Left renal pelvis (tissue), 4 donors: ENCODE measurements around the gene ZNF644. TPM values are rescaled to one million over a fixed set of nuclear protein-coding genes. Genes with fewer than 3 reads are reported as not detected.

ENCODE experiments used
- DNase-seq, 4 donors: peaks; one replicate each; pipeline ENCODE4 v3.0.0-alpha.2; 2013; ENCODE audit warnings: low read depth in 4 of 4, low spot score in 3 of 4
- polyA plus RNA-seq, 4 donors: library from polyadenylated mRNA; unstranded; fragments of 120-200 nt; gene quantifications; one replicate each; pipeline ENCODE4 v1.2.1, GENCODE V29; 2013; ENCODE audit not compliant: insufficient read length in 4 of 4

ZNF644 gene
- polyA plus RNA-seq, 4 donors: 56.0 to 92.6 (median 65.2) TPM

GRCh38 chr1:91024481-91025119, 2.8 kb upstream of the ZNF644 start:
- DNase-seq: no peak

GRCh38 chr1:91022518-91022929, 689 bp upstream of the ZNF644 start:
- DNase-seq: no peak

- peak; percentile 59 to 64 (median 64) for DNase-seq
Measured at GRCh38 chr1:91020967-91021685, 709 bp downstream of the ZNF644 start.

GRCh38 chr1:91020486-91020885, 1.3 kb downstream of the ZNF644 start:
- no peak for DNase-seq

- no peak for DNase-seq
Measured at GRCh38 chr1:91018006-91018405, 3.8 kb downstream of the ZNF644 start.

- DNase-seq: no peak
Measured at GRCh38 chr1:91015794-91016550, 5.9 kb downstream of the ZNF644 start.

- DNase-seq: no peak
Measured at GRCh38 chr1:91015358-91015780, 6.5 kb downstream of the ZNF644 start.

- no peak for DNase-seq
Measured at GRCh38 chr1:91014475-91014874, 7.4 kb downstream of the ZNF644 start.

- DNase-seq: no peak
Measured at GRCh38 chr1:91013302-91013701, 8.5 kb downstream of the ZNF644 start.

GRCh38 chr1:91012196-91012595, 9.6 kb downstream of the ZNF644 start:
- DNase-seq: no peak

GRCh38 chr1:91011726-91012125, 10.1 kb downstream of the ZNF644 start:
- DNase-seq: no peak

- no peak for DNase-seq
Measured at GRCh38 chr1:91007827-91008226, 14.0 kb downstream of the ZNF644 start.

- no peak for DNase-seq
Measured at GRCh38 chr1:91007092-91007491, 14.7 kb downstream of the ZNF644 start.

- DNase-seq: no peak
Measured at GRCh38 chr1:91006113-91006908, 15.5 kb downstream of the ZNF644 start.

GRCh38 chr1:91005285-91005684, 16.6 kb downstream of the ZNF644 start:
- no peak for DNase-seq

GRCh38 chr1:91004145-91004544, 17.7 kb downstream of the ZNF644 start:
- no peak for DNase-seq

GRCh38 chr1:90996742-90997413, 25.0 kb downstream of the ZNF644 start:
- no peak for DNase-seq

GRCh38 chr1:90995311-90995894, 26.4 kb downstream of the ZNF644 start:
- no peak for DNase-seq

- DNase-seq: no peak
Measured at GRCh38 chr1:90994461-90994860, 27.4 kb downstream of the ZNF644 start.

GRCh38 chr1:90993245-90993644, 28.6 kb downstream of the ZNF644 start:
- no peak for DNase-seq
